HPDE6-E6E7 (cell line): Measurements from ENCODE around the gene NGRN.
"Not testable (repeated sequence)": the region's sequence is repeated elsewhere in the genome, so short reads cannot be mapped to it uniquely, and the experiment has no call there.

ENCODE experiments used
- DNase-seq: peaks from one replicate; pipeline ENCODE4 v3.0.0; 2011; ENCODE audit warnings: missing footprints; ENCODE audit errors: extremely low spot score

Gene NGRN

GRCh38 chr15:90234096-90234988, 31.1 kb upstream of the NGRN start, which contains the start of gene GDPGP1:
Gene GDPGP1, plus strand, starts transcription at chr15:90234209. Its CDS starts 6,700 bp downstream, at chr15:90240909.
- peak; percentile 95 for DNase-seq

DNA sequence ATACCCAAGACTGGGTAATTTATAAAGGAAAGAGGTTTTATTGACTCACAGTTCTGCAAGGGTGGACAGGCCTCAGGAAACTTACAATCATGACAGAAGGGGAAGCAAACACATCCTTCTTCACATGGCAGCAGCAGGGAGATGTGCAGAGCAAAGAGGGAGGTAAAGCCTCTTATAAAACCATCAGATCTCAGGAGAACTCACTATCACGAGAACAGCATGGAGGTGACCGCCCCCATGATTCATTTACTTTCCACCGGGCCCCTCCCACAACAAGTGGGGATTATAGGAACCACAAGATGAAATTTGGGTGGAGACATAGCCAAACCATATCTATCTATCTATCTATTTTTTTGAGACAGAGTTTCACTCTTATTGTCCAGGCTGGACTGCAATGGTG, 26.1 kb upstream of the NGRN start:
- DNase-seq = no peak

DNA sequence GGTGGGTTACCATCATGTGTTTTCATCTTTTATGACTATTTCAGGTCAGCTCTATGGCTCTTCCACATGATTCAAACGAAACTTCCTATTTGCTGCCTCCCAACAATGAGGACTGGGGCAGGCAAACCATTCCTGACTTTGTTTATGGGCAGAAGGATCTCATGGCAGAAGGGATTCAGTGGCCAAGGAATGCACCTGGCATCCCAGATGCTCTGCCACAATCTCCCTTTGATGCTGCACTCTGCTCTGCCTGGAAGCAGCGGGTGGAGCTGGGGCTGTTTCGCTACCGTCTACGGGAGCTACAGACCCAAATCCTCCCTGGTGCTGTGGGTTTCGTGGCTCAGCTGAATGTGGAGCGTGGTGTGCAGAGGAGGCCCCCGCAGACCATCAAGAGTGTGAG, 24.6 kb upstream of the NGRN start:
- no peak for DNase-seq

DNA sequence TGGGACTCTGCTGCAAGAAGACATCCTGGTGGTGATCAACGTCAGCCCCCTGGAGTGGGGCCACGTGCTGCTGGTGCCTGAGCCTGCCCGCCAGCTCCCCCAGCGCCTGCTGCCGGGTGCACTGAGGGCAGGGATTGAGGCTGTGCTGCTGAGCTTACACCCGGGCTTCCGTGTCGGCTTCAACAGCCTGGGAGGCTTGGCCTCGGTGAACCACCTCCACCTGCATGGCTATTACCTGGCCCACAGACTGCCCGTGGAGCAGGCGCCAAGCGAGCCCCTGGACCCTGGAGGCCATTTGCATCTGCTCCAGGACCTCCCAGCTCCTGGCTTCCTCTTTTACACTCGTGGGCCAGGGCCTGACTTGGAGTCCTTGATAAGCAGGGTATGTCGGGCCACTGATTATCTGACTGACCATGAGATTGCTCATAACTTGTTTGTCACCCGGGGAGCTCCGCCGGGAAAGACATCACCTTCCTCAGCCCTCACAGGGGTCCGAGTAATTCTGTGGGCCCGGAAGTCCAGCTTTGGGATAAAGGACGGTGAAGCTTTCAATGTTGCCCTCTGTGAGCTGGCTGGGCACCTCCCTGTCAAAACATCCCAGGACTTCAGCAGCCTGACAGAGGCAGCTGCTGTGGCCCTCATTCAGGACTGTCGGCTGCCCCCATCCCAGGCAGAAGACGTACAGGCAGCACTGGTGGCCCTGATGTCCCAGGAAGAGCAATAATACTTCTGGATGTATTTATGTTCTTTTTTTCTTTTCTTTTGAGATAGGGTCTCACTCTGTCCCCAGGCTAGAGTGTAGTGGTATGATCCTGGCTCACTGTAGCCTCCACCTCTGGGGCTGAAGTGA, 23.9 kb upstream of the NGRN start:
- DNase-seq = no peak

GRCh38 chr15:90243943-90244639, 21.4 kb upstream of the NGRN start:
- DNase-seq = no peak

- no peak for DNase-seq
These were observed 16.7 kb upstream of the NGRN start for GRCh38 chr15:90248789-90249202.

GRCh38 chr15:90249203-90249863, 16.1 kb upstream of the NGRN start, which contains the start of gene TTLL13:
Gene TTLL13, plus strand, starts transcription at chr15:90249556. Its CDS starts 1,075 bp downstream, at chr15:90250631.
- peak; percentile 72 for DNase-seq

GRCh38 chr15:90257776-90258175, 7.7 kb upstream of the NGRN start:
- no peak for DNase-seq

DNA sequence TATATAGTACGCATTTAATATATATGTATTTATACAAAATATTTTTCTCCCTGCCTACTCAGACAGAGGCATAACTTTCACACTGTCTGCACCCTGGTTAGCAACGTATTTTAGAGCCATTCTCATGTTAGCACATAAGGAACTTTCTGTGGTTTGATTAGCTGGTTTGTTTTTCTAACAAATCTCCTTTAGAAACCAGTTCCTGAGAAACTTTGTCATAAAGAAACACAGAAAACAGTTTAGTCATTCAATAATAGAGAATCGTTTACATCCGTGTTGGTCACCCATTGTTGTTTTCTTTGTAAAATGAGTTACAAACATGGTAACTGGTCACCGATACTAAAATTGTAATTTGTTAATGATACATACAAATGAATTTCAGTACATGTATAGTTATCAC, 5.9 kb upstream of the NGRN start:
- DNase-seq = no peak

GRCh38 chr15:90260731-90261130, 4.7 kb upstream of the NGRN start:
- DNase-seq = not testable (repeated sequence)

GRCh38 chr15:90261811-90262210, 3.7 kb upstream of the NGRN start:
- peak; percentile 60 for DNase-seq

GRCh38 chr15:90262426-90262825, 3.0 kb upstream of the NGRN start:
- no peak for DNase-seq

DNA sequence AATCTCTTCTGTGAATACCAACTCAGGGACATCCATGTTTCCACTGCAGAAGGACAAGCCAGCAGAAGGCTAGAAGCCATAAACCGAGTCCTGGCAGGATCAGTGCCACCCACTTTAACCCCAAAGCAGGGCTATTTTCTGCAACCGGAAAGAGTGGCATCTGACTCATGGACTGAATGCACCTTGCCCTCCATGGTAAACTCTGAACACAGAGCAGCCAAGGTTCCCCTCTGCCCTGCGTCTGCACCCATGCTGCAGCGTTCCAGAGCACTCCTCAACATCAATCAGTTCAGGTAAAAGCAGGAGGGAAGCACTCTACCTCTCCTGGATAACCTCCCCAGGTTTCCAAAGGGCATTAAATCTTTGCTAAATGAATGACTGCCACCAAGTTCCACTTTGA, 801 bp upstream of the NGRN start:
- DNase-seq = no peak

GRCh38 chr15:90266061-90266431, 574 bp downstream of the NGRN start:
- DNase-seq = no peak

DNA sequence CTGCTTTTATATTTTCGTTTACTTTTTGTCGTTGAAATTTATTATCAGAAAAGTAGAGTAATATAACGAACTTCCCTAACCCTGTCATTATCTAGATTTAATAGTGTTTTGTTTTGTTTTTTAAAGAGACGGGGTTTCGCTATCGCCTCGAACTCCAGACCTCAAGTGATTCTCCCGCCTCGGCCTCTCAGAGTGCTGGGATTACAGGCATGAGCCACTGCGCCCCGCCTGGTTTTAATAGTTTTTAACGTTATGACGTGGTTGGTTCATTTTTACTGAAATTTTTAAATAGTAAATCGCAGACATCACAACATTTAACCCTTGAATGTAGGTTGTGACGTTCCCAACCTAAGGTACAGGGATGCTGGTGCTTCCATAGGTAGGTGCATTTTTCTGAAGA, 1.0 kb downstream of the NGRN start:
- no peak for DNase-seq

- no peak for DNase-seq
These were observed 2.9 kb downstream of the NGRN start for GRCh38 chr15:90268415-90268814.

GRCh38 chr15:90270502-90271150, 5.2 kb downstream of the NGRN start:
- no peak for DNase-seq

DNA sequence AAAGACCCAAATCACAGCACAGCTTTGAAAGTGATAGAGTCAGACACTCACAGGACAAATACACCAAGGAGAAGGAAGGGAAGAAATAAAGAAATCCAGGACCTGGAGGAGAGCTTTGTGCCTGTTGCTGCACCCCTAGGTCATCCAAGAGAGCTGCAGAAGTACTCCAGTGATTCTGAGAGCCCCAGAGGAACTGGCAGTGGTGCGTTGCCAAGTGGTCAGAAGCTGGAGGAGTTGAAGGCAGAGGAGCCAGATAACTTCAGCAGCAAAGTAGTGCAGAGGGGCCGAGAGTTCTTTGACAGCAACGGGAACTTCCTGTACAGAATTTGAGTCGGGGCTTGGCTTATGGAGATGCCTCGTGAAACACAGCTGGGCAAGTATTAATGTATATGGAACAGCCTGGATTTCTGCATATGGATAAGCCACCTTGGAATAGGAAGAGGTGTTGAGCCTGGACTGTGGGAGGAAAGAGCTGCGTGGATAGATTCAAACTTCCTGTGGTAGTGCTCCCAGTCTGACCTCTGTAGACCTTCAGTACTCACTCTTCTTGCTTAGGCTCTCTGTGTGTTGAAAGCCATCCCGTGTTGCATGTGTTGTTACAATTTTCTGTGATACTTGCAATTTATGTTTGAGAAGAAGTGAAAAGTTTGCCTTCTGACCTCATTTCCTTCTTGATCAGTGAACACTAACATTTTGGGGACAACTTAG, 6.1 kb downstream of the NGRN start:
- no peak for DNase-seq

- not testable (repeated sequence) for DNase-seq
These were observed 13.0 kb downstream of the NGRN start for GRCh38 chr15:90278467-90278866.

- not testable (repeated sequence) for DNase-seq
These were observed 15.3 kb downstream of the NGRN start for GRCh38 chr15:90280743-90281142.
